Measurements from ENCODE around the gene HARS2. TPM values are rescaled to one million over a fixed set of nuclear protein-coding genes. Genes with fewer than 3 reads are reported as not detected.
"Not testable (repeated sequence)": the region's sequence is repeated elsewhere in the genome, so short reads cannot be mapped to it uniquely, and the experiment has no call there.

Gene HARS2
- total RNA-seq, 1 donor from 2014 or later = 34.6 TPM

DNA sequence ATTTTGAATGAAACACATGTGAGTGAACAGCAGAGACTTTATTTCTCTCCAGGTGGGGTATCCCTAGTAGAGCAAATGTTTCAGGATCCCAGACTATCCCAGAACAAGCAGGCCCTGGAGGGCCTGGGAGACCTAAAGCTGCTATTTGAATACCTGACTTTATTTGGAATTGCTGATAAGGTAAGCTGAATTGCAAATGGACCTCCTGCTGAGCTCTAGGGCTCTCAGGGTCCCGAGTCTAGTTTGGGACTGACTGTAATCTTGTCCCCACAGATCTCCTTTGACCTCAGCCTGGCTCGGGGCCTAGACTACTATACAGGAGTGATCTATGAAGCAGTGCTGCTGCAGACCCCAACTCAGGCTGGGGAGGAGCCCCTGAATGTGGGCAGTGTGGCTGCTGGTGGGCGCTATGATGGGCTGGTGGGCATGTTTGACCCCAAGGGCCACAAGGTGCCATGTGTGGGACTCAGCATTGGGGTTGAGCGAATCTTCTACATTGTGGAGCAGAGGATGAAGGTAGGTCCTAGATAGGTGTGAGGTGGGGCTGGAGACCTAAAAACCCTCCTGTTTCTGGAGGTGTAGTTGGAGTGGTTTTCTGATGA is 5.7 kb downstream of the HARS2 start:
- intact Hi-C loops (cut with micrococcal nuclease) = loop anchor here (10.0 kb wide), 1 partner anchor 522 kb away; the partner anchor contains the start of gene CYSTM1

DNA sequence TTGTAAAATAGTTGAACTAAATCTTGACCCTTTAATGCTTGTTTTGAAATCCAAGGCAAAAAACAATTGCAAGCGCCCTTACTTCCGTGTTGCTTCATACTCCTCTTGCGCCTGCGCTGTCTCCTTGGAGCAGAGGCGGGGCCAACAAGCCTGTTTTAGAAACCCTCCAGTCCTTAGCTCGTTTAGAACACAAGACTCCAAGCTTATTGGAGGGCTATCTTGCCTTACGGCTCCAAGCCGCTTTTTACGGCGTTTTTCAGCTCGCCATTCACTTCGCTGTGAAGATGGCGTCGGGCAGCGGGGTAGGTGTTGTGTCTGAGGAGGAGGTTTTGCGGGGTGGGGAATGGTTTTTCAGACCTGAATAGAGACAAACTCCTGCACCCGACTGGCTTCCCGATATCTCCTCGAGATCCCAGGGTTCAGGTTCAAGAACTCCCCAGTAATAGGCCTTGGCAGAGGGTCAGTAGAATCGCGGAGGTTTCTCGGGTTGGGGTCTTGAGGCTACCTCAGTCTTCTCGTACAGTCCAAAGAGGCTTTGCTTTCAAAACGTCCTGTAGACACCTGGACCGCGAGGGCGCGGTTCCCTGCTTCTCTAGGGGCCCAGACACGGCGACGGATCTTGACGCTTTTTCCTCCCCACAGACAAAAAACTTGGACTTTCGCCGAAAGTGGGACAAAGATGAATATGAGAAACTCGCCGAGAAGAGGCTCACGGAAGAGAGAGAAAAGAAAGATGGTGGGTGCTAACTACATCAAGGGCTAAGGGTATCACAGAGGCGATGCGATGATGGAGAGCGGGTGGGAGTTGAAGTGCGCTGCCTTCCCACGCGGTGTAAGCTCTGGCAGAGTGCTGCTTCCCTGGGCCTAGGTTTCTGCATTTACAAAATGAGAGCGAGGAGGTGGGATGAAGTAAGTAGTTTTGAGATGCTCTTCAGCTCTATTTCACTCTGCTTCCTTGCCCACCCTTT is 9.2 kb downstream of the HARS2 start, which contains the start of gene ZMAT2:
Gene ZMAT2, plus strand, starts transcription at position 271 of the 968 bp plus-strand sequence. Its CDS starts 14 bp downstream, at position 285.
- intact Hi-C loops (cut with micrococcal nuclease) = loop anchor here (1.0 to 5.0 kb wide), 9 partner anchors 9 to 919 kb away; partner anchors contain the start of genes ANKHD1, APBB3, HARS1 and HARS2

GRCh38 chr5:140707812-140708211 is 16.6 kb downstream of the HARS2 start:
- intact Hi-C loops (cut with micrococcal nuclease) = no loop called here

DNA sequence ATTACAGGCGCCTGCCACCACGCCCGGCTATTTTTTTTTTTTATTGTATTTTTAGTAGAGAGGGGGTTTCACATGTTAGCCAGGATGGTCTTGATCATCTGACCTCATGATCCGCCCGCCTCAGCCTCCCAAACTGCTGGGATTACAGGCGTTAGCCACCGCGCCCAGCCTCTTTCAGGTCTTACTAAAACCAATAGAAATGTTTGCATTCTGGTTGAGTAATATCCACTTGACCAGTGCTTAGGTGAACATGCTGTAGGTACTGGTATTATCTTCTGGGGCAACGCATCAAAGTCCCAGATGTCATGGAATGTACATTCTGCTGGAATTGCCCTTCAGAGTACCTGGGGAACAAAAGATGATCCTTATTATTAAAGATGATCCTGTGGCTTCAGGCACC is 17.5 kb downstream of the HARS2 start:
- intact Hi-C loops (cut with micrococcal nuclease) = not testable (repeated sequence)

DNA sequence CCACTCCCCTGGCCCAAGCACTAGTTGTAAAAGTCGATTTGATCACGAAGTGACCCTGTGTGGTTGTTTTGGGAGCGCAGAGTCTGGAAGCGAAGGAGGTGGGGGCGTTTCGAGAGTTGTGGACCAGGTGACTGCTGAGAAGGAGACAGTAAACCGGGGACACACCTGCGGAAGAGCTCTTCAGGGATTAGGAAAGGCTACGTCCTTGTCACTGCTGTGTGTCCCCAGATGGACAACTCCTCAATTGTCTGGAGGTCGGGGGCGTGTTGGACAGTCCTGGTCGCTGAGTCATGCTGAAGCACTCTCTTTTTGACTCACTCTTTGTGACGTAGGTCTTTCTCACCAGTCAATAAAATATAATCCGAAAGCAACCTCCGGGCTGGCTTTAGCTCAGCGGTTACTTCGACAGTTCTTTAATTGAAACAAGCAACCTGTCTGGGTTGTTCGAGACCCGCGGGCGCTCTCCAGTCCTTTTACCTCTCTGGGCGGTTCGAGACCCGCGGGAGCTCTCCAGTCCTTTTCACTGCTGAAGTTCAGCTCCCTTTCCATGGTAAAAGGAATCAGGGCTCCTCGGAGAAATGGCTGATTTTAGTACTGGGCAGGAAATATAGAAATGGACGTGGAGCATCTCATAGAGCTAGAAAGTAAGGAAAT is 19.8 kb downstream of the HARS2 start:
- intact Hi-C loops (cut with micrococcal nuclease) = loop anchor here (1.0 to 10.0 kb wide), 13 partner anchors 9 to 1214 kb away; partner anchors contain the start of genes ANKHD1, APBB3, DELE1 and HARS1

- intact Hi-C loops (cut with micrococcal nuclease) = loop anchor here (1.0 to 10.0 kb wide), 13 partner anchors 9 to 1213 kb away; partner anchors contain the start of genes ANKHD1, APBB3, DELE1 and HARS1
These were observed 20.5 kb downstream of the HARS2 start for GRCh38 chr5:140711794-140712193.

GRCh38 chr5:140713562-140714094 is 22.4 kb downstream of the HARS2 start:
- intact Hi-C loops (cut with micrococcal nuclease) = loop anchor here (5.0 to 10.0 kb wide), 3 partner anchors 601 to 1211 kb away; partner anchors contain the start of genes DELE1 and PURA

- intact Hi-C loops (cut with micrococcal nuclease) = loop anchor here (10.0 kb wide), 2 partner anchors 889 to 1209 kb away; partner anchors contain the start of gene DELE1
These were observed 25.0 kb downstream of the HARS2 start for GRCh38 chr5:140716238-140716637.

DNA sequence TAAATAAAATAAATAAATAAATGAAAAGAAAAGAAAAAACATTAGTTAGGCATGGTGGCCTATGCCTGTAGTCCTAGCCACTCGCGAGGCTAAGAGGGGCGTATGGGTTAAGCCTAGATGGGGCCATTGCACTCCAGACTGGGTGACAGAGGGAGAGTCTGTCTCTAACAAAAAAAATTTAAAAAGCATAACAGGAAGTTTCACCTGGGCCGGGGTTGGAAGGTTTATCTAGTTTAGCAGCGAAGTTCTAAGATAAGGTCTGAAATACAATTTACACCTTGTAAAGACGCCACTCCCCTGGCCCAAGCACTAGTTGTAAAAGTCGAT is 27.0 kb downstream of the HARS2 start:
- intact Hi-C loops (cut with micrococcal nuclease) = loop anchor here (10.0 kb wide), 2 partner anchors 887 to 1207 kb away; partner anchors contain the start of gene DELE1

GRCh38 chr5:140720738-140721137 is 29.5 kb downstream of the HARS2 start:
- intact Hi-C loops (cut with micrococcal nuclease) = loop anchor here (1.0 to 2.0 kb wide), 8 partner anchors 9 to 480 kb away; partner anchors contain the start of genes ANKHD1, HARS1 and HARS2

- intact Hi-C loops (cut with micrococcal nuclease) = loop anchor here (2.0 kb wide), 2 partner anchors 31 to 321 kb away; partner anchors contain the start of genes ANKHD1, HARS1 and HARS2
These were observed 30.1 kb downstream of the HARS2 start for GRCh38 chr5:140721395-140721794.

DNA sequence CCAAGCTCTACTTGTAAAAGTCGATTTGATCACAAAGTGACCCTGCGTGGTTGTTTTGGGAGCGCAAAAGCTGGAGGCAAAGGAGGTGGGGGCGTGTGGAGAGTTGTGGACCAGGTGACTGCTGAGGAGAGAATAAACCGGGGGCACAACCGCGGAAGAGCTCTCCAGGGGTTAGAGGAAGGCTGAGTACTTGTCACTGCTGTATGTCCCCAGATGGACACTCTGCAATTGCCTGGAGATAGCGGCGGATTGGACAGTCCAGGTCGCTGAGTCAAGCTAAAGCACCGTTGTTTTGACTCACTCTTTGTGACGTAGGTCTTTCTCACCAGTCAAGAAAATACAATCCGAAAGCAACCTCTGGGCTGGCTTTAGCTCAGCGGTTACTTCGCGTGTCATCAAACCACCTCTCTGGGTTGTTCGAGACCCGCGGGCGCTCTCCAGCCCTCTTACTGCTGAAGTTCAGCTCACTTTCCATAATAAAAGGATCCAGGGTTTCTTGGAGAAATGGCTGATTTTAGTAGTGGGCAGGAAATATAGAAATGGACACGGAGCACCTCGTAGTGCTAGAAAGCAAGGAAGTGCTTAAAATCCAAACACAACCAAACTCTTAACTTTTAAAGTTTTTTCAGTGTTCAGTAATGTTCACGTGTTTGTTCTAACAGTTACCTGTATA is 34.7 kb downstream of the HARS2 start:
- intact Hi-C loops (cut with micrococcal nuclease) = loop anchor here (1.0 to 5.0 kb wide), 5 partner anchors 15 to 619 kb away; partner anchors contain the start of genes TAF7 and WDR55

DNA sequence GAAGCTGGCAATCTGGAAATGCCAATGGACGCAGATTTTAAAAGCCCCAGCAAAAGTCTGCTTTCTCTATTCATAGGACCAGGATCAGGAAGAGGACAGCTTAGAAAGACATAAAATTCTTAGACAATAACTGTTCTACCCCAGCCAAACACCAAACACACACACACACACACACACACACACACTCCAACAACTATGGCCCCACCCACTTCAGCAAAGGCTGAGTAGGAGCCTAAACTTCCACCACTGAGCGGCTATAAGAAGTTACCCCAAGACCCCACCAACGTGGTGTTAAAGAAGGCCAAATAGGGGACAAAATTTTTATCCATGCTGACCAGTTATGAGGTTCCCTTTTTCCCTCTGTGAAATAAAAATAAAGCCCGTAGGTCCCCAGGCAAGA is 41.8 kb downstream of the HARS2 start:
- intact Hi-C loops (cut with micrococcal nuclease) = no loop called here

DNA sequence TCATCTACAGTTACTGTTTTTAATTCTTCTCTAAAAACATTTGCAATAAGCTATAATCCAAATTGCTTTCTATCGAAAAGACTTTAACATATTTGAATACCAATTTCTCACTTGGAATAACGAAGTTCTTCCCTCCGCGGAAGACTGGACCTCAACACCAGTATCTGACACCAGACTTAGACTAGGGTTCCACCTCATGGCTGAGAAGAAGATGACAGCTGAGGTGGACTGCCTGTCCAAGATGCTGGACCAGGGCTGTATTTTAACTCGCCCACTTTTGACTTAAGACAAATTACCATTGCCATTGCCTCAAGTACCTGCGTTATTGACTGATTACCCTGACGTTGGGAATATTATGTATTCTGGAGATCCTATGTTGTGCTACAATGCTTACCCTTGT is 43.1 kb downstream of the HARS2 start:
- intact Hi-C loops (cut with micrococcal nuclease) = no loop called here

DNA sequence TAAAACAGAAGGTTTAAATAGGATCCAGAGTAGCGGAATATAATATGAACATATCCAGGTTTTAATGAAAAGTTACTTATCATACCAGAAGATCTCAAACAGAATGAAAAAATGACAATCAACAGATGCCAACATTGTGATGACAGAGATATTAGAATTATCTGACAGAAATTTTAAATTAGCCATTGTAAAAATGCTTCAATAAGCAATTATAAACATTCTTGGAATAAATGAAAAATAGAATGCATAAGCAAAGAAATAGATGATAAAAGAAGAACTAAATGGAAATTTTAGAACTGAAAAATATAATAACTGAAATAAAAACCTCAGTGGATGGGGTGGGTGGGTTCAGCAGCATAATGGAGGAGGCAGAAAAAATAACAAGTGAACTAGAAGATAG is 46.2 kb downstream of the HARS2 start:
- intact Hi-C loops (cut with micrococcal nuclease) = no loop called here

GRCh38 chr5:140741967-140742366 is 50.7 kb downstream of the HARS2 start:
- intact Hi-C loops (cut with micrococcal nuclease) = no loop called here

All from T-helper 1 cell treated with Interleukin-12 subunit alpha and Interleukin-12 subunit beta and Interleukin-4 antibody, amounts not matched to agents 30 ng/mL and 1 ng/mL, for 36 hours (primary cell).